Measurements from ENCODE around the gene CLIP4. TPM values are rescaled to one million over a fixed set of nuclear protein-coding genes. Genes with fewer than 3 reads are reported as not detected.
A peak's percentile ranks its signal among the peaks of the same experiment; 100 is the strongest.

Gene CLIP4
- total RNA-seq, 1 experiment from 2014 or later, result 11.3 TPM

DNA sequence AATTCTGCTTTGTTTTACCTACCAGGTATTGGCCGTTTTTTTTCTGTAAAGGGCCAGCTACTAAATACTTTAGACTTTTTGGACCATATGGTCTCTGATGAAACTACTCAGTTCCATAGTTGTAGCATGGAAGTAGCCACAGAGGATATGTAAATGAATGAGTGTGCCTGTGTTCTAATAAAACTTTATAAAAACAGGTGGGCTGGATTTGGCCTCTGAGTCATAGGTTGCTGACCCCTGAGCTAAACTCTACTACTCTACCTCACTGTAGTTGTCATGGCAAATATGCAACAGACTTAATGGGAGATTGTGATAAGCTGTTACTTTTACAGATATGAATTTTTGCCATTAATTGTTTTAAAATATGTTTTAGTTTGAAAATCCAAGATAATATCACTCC, 19.7 kb downstream of the CLIP4 start:
- DNase-seq (ENCODE audit: low spot score), result peak; percentile 24

DNA sequence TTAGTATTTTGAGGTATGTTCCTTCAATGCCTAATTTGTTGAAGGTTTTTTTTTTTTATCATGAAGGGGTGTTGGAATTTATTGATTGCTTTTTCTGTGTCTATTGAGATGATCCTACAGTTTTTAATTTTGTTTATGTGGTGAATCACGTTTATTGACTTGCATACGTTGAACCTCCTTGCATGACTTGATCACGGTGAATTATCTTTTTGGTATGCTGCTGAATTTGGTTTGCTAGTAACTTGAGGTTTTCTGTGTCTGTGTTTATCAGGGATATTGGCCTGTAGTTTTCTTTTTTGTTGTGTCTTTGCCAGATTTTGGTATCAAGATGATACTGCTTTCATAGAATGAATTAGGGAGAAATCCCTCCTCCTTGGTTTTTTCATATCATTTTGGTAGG, 23.9 kb downstream of the CLIP4 start:
- no peak for DNase-seq (ENCODE audit: low spot score)

DNA sequence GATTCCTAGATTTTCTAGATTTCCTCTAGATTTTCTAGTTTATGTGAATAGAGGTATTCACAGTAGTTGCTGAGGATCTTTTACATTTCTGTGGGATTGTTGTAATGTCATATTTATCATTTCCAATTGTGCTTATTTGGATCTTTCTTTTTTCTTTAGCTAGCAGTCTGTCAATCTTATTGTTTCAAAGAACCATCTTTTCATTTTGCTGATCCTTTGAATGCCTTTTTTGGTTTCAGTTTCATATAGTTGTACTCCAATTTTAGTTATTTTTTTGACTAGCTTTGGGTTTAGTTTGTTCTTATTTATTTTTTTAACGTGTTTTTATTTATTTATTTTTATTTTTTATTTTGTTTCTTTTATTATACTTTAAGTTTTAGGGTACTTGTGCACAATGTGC, 24.5 kb downstream of the CLIP4 start:
- DNase-seq (ENCODE audit: low spot score), result no peak

DNA sequence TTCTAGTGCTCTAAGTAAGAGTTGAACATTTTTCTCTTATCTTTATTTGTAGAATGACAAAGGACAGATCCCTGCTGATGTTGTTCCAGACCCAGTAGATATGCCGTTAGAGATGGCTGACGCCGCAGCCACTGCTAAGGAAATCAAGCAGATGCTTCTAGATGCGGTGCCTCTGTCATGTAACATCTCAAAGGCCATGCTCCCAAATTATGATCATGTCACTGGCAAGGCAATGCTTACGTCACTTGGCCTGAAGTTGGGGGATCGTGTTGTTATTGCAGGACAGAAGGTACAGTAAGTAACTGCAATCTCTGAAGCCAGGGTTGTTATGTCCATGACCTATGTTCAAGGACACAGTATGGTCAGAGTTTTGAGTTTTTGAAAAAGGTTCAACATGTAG, 28.4 kb downstream of the CLIP4 start:
- no peak for DNase-seq (ENCODE audit: low spot score)

DNA sequence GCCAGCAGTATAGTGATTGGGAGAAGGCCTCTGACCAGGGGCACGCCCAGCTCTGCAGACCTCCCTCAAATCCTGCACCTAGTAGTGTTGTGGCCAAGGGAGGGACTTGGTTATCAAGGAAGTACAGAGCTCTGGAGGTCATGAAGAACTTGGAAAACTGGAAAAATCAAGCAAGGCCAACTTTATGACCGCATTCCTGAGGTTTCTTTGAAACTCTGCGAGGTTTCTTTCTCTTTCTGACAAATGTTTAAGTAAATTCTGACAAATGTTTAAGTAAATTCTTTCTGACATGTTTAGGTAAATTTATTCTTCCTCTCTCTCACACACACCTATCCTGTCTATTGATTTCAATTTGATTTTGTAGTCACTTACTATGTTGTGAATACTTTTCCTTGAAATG, 31.0 kb downstream of the CLIP4 start:
- peak; percentile 55 for DNase-seq (ENCODE audit: low spot score)

DNA sequence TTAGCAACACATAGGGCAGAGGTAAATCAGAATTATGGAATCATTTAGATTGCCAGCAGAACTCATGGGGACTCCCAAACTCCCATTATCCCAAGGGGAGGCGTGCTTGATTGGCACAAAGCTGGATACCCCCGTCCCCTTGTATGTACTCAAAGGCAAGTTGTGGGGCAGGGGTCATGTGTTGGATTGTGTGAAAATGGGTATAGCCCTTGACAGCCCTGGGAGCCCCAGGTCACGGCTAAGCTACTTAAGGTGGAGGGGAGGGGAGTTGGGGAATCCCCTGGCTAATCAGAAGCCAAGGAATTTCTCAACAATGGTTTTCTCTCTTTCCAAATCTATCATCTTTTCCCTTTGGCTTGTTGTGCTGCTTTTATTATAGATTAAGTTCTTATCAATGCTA, 32.7 kb downstream of the CLIP4 start:
- DNase-seq (ENCODE audit: low spot score), result no peak

DNA sequence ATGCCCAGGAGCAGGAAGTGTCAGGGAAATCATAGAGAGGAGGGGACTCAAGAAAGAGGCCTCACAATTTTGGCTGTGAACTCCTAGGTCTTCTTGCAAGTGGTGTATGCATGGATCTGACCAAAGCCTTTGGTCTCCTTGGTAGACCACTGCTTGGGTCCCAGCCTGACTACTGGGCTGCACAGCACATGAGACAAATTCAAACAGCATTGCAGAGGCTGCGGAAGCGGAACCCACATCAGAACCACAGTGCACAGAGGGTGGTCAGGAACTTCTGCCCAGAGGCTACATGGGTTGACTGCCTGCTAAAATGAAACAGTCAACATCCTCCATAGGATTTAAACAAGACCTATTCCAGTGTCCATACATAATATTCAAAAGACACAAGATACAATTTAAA, 39.4 kb downstream of the CLIP4 start:
- no peak for DNase-seq (ENCODE audit: low spot score)

DNA sequence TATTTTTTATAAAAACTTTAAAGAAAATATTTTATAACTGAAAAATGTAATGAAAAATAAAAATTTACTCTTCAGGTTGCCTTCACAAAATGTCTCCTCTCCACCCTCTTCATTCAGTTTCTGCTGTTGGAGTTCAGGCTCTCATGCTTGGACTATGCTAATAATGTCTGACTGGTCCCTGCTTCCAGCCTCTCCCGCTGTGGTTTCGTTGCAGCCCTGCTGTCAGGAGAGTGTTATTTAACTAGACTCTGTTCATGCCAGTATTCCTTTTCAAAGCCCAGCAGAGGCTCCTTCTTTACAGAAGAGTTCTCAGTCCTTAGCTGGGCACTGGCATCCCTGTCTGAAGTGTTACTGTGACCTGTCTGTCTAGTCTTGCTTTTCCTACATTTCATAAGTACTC, 40.4 kb downstream of the CLIP4 start:
- no peak for DNase-seq (ENCODE audit: low spot score)

DNA sequence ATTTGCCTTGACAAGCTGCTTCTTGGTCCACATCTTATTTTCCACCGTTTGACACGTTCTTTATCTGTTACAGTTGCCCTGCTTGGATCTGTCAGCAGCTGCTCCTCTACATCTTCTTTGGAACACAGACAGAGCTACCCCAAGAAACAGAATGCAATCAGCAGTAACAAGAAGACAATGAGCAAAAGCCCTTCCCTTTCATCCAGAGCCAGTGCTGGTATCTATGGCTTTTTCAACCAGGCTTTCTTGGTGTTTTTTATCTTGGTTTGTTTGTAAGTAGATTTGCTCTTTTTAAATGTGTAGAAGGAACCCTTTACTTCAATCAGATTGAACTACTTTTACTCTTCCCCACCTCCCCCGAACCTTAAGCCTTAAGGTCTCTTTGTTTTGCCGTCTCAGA, 41.9 kb downstream of the CLIP4 start:
- no peak for DNase-seq (ENCODE audit: low spot score)

DNA sequence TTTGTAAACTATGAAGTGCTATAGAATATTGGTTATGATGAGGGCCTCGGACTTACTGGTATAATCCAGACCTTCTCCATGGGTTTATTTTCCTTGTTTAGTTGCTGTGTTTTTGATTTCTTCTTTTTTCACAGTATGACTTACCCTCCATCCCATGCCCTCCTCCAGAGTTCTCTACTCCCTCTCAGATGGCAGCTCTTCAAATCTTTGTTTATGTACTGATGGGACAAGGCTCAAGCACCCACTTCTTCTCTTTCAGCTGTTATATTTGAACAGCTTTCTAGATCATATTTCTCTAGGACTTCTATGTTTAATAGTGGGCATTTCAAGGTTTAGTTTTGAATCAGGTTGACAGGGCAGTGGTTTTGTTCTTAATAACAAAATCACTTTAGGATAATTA, 43.9 kb downstream of the CLIP4 start:
- no peak for DNase-seq (ENCODE audit: low spot score)

DNA sequence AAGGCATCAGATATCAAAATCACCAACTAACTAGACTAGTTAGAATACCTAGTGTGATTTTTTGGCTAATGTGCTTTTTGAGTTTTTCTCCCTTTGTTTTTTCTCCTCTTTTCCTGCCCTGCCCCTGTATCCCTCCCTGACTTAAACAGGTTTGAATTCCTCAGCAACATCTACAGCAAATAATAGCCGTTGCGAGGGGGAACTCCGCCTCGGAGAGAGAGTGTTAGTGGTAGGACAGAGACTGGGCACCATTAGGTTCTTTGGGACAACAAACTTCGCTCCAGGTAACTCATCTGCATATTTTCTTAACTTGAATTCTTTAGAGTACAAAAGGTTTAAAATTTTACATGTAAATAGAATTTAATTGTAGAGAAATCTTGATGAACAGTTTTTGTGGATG, 45.0 kb downstream of the CLIP4 start:
- no peak for DNase-seq (ENCODE audit: low spot score)

DNA sequence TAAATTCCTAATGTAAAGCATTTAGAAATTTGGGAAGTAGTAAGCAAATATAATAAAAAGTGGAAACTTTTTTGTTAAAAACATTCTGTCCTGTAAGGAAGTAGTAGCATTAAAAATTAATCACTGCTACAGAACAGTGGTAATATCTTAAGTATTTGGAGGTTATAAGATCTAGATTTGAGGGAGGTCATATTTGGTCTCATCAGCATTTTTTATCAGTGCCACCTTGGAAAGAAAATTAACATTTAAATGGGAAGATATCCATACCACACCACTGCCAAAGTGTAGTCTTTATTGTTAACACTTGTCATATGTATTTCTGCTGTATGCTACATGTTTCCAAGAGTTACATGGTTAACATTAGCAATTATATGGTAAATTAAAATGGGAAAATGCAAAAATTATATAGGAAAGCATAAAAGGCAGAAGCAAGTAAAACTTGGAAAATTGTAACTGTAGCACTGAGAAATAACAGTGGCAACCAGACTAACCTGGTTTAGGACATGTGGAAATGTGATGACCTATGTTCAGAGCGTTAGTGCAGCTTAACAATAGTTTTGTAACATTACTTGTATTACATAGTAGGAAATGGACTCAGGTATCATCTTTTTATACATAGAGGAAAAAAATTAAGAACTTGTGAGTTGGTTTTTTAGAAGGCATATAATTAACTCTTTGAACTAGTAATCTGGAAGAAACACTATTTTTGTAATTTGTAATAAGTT, 47.2 kb downstream of the CLIP4 start:
- DNase-seq (ENCODE audit: low spot score), result no peak

DNA sequence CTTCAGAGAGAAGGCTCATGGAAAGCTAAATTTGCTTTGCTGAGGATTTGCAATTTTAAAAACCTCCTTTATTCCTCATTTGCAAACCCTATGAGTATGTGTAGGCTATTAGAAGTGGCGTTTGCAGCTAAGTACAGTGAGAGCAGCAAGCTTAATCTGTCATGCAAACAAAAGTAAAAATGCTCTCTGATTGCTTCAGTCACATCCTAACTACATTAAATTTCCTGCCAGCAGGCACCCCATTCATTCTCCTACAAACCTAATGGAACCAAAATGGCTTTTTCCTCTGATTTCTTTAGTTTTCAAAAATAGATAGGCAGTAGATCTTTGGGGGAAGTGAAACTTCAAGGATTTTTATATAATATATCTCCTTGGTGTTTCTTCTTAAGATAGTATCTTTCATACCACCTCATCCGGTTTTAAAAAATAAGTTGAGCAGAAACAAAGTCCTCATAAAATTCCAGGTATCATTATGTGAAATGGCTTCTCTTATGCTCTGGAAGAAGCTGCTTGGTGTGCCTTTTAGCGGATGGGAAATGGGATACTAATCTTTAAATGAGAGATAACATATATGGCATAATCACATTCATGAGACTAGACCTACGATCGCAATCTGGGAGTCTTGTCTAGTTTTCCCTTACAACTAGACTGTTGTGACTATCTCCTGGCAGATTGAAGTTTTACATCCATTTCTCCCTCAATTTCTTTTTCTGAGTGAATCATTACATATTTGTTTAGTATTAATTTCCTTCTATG, 49.1 kb downstream of the CLIP4 start:
- no peak for DNase-seq (ENCODE audit: low spot score)

DNA sequence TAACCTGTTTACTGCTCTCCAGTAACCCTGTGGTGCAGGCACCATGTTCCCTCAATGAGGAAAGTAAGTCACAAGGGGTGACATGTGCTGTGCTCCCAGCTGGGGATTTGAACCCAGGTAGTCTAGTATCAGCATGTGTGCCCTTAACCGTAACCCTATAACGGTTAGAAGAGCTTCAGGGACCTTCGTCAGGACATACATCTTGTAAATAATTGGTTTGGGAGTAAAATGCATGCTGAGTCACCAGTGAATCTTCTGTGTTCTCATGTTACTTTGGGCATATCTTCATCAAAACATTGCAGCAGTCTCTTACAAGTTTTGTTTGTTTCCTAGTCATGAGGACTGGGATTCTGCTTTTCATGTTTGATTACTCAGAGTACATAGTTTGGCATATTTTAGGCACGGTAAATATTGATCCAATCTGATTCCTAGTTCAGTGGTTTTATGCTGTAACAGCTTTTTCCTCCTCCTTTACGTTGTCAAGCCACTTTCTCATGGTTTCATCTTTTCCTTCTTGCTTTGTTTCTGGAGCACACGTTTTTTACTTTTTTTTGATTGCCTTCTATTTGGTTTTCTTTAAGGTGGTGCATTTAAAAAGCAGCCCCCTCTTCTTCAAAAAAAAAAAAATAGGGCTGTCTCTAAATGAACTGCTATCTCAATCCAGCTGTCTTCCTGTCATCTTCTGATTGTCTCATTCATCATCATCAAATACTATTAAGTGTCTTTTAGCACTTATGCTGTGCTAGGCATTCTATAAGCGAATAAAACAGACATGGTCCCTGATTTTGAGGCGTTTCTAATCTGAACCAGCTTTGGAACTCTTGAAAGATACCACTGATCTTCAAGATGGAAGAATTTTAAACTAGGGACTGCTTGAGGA, 50.4 kb downstream of the CLIP4 start:
- no peak for DNase-seq (ENCODE audit: low spot score)

DNA sequence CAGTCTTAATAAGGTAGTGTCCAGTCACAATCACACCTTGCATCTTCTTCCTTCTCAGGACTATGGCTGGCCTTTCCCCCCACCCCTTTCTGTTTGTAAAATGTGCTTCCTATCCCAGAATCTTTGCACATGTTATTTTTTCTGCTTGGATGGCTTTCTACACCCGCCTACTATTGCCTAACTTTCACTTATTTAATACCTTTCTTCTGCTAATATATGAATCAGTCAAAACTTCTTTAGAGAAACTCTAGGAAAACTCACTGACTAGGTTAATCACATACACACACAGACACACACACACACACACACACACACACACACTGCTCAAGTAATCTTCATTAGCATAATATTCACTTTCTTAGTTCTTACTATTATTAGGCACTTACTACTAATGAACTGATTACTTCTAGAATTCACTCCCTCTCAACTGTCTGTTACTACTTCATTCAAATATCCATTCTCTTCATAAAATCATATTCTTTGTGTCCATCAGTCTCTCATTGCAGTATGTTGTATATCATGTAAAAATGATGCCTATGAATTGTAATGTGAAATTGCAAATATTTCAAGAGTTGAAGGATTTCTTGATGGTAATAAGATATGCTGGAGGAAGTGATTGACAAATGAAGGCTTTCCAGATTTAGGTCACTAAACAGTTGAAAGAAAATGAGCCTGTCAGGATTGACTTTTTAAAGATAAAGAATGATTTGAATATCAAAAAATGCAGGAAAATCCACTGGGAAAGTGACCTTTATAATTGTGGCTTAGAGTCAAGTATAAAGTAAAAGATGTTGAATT, 51.2 kb downstream of the CLIP4 start:
- DNase-seq (ENCODE audit: low spot score), result no peak

DNA sequence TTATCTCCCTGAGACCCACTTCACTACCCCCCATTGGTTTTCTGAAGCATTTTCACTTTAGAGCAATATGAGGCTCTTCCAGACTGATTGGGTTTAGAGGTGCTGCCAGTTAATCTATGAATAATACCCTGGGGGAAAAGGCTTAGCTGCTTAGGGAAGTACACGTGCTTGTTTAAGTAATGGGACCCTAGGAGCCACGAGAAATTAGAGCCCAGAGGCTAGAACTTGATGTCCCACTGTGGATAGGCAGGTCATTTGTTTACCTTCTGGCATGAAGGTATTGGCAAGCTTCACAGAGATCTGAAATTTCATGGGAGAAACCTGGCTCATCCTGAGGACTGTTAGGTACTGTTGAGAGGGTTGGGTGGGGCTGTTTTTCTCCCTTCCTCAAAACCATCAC, 59.7 kb downstream of the CLIP4 start:
- DNase-seq (ENCODE audit: low spot score), result no peak

DNA sequence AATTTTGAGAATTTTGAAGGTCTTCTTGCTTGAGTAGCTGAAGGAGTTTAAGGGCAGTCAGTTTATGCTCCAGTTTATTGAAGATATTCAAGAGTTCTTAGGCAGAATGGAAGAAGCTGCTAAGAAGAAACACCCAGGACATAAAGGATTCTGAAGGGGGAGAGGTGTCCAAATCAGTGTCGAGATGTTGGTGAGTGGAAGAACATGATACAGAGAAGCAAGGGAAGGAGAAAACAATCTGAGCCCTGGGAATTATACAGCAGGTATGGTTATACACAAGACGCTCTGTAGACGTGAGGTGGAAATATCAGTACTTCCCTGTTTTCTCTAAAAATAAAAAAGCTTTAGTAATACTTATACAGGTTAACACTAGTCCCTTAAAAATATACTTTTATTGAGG, 60.1 kb downstream of the CLIP4 start:
- no peak for DNase-seq (ENCODE audit: low spot score)

DNA sequence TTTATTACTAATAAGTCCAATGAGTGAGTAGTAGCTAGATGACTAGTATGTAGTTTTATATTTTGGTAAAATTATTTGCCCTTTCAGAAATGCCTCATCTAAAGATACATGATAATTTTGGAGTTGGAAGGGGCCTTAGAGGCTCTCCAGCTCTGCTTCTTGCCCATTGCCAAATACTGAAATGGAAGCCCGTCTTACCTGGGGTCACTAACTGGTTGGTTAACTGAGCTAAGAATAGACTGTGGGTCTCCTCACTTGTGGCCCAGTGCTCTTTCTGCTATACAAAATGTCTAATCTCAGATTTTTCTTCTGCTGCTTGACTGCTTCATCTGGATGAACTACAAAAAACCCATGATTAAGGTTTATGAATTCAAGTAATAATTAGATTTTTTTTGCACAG, 67.1 kb downstream of the CLIP4 start:
- no peak for DNase-seq (ENCODE audit: low spot score)

DNA sequence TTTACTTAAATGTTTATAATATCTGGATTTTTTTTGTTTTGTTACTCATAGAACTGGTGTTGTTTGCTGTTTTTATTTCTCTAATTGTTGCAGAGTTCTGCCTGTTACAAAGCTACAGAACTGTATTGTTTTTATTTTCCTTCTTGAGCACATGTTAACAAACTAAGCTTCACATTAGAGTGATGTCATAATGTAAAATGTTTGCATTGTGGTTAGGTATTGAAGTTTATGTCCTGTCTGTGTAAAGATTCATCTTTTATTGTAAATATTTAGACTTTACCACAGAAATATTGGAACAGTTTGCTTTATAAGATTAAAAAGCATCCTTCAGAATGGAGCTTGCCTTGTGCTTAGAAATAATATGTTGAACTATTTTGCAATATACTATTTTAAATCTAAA, 67.7 kb downstream of the CLIP4 start:
- no peak for DNase-seq (ENCODE audit: low spot score)

DNA sequence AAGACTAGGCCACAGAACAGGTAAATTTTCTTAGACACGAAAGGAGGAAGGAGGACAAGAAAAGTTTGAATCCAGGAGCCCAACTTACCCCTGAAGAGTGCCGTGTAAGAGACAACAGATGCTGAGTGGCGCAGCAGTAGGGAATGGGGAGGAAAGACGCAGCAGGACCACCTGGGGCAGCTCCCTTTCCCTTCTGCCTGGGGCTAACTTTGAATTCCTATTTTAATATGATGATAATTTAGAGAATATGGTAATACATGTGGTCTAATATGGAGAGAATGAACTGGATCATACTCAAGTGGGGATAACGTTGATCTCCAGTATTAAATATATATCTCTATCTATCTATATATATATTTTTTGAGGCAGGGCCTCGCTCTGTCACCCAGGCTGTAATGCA, 69.3 kb downstream of the CLIP4 start:
- DNase-seq (ENCODE audit: low spot score), result no peak

DNA sequence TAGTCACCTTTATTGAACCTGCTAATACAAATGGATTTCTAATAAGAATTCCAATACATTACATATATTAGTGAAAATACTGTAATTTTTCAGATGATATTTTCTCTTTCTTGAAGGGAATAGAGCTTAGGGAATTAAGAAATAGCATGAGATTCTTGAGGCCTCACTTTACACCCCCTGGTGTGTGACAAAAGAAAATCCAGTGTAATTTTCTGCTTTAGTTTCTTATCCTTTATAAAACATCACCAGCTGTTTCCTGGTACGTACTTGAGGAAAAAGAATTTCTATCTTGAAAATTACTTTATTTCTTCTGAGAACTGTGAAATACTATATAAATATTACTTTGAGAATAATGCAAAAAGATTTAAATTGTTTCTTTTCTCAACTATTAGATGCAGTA, 71.6 kb downstream of the CLIP4 start:
- no peak for DNase-seq (ENCODE audit: low spot score)

DNA sequence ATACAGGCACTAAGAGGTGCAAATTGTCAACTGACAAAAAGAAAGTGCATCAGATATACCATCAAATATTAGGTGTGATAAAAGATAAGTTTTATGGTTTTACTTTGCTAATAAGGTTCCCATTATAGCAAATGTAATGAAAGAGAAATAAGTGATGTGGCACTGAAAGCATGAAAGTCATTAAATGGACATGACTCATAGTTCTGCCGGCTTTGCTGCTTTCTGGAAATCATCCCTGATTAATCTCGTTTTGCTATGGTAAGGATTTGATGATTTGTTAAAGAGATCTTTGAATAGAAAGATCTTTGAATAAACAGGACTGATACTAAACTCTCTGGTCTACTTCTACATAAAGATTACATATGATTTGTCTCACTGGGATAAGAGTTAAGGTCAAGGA, 72.7 kb downstream of the CLIP4 start:
- DNase-seq (ENCODE audit: low spot score), result peak; percentile 29

Data from HT-29 (cell line).